GM10248 (cell line): ENCODE data around the gene PRDM16.

Source experiments
- CTCF ChIA-PET: fragments of 300-600 bp; sonication (Branson Sonifier 250); formaldehyde crosslinking; extraction: SDS; loops from one replicate; lab custom pipeline; 2021; ENCODE audit warnings: antibody characterized with exemption; lab: Yijun Ruan, JAX
- POLR2A ChIA-PET: fragments of 350-650 bp; sonication (Branson Sonifier 250); formaldehyde crosslinking; extraction: SDS; loops from one replicate; lab custom pipeline; 2020; ENCODE audit warnings: antibody characterized with exemption; lab: Yijun Ruan, JAX
- DNase-seq: peaks from one replicate; pipeline ENCODE4 v3.0.0; 2012; ENCODE audit errors: extremely low spot score
- CTCF ChIP-seq: IDR thresholded peaks from 2 replicates; pipeline ENCODE4 v1.5.1; 2012; ENCODE audit warnings: mild to moderate bottlenecking, low read depth; ENCODE audit errors: extremely low read depth, missing control alignments, control extremely low read depth

PRDM16 gene

GRCh38 chr1:3148171-3148570 lies 79.2 kb downstream of the PRDM16 start:
- POLR2A ChIA-PET, result no interaction called here
- CTCF ChIA-PET, result no interaction called here
- no peak for DNase-seq
- no peak for TF ChIP-seq CTCF

DNA sequence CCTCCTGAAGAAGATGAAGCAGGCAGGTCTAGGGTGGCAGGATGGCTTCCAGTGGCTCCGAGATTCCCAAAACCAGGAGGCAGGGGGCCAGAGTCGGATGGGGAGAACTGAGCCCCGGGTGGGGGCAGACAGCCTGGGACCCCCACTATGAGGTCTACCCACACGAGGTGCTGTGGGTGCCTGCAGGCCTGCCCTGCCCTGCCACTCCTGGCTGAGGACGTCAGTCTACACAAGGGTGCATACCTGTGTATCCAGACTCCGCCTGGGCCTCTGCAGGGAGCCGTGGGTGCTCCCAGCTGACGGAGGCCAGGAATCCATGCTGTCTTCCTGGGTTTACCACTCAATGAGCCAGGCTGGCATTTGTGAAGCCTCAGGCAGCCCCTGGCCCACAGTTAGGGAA lies 80.3 kb downstream of the PRDM16 start:
- POLR2A ChIA-PET, result no interaction called here
- TF ChIP-seq CTCF, result no peak
- CTCF ChIA-PET, result no interaction called here
- DNase-seq, result no peak

DNA sequence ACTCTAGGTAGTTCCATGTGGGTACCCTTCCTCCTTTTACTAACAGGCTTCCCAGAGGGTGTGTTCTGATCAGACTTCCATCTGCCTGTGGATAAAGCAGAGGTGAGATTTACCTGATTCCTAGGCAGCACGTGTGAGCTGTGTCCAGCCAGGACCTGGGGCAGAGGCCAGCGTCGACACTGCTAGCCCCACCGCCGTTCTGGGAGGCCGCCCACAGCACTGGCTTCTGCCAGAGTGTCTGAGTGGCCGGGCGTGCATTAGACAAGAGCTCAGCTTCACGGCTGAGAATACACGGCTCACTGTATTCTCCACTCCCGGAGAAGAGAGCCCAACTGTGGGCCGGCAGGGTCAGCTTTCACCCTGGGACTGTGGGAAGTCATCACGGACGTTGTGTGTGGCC lies 82.5 kb downstream of the PRDM16 start:
- no peak for TF ChIP-seq CTCF
- ChIA-PET POLR2A (no interaction called here), CTCF (no interaction called here)
- no peak for DNase-seq

GRCh38 chr1:3152143-3152542 lies 83.1 kb downstream of the PRDM16 start:
- TF ChIP-seq CTCF, result no peak
- ChIA-PET POLR2A (no interaction called here), CTCF (no interaction called here)
- DNase-seq, result no peak

- CTCF ChIA-PET, result no interaction called here
- no peak for DNase-seq
- TF ChIP-seq CTCF, result no peak
- POLR2A ChIA-PET, result no interaction called here
Observed at GRCh38 chr1:3153197-3153596, 84.2 kb downstream of the PRDM16 start.

GRCh38 chr1:3153902-3154795 lies 85.1 kb downstream of the PRDM16 start:
- ChIA-PET POLR2A (no interaction called here), CTCF (no interaction called here)
- TF ChIP-seq CTCF, result no peak
- no peak for DNase-seq
